HL-60 (cell line): Measurements from ENCODE around the gene RPA1.

Experiments
- DNase-seq, 2 experiments: peaks; one replicate each; pipeline ENCODE4 v3.0.0-alpha.2; 2010 to 2020; ENCODE audit warnings: low read depth in 1 of 2, low spot score in 1 of 2
- H3K27ac ChIP-seq: fragments of 250-450 bp; sonication (Bioruptor Pico); replicated peaks from 2 replicates; pipeline ENCODE4 v1.5.1; 2020; ENCODE audit warnings: mild to moderate bottlenecking, moderate library complexity
- H3K27me3 ChIP-seq: fragments of 250-450 bp; sonication (Bioruptor Pico); 2 replicates; pipeline ENCODE4 v1.5.1; 2021; ENCODE audit warnings: mild to moderate bottlenecking, moderate library complexity; ENCODE audit not compliant: insufficient read depth, poor library complexity, severe bottlenecking
- H3K4me3 ChIP-seq: replicated peaks from 2 replicates; pipeline ENCODE4 v1.5.1; 2011; ENCODE audit warnings: mild to moderate bottlenecking, control low read depth, low read length; ENCODE audit not compliant: insufficient read depth
- GABPA ChIP-seq: IDR thresholded peaks from 2 replicates; pipeline ENCODE4 v1.6.1; 2012; ENCODE audit warnings: low read depth
- POLR2AphosphoS5 ChIP-seq: IDR thresholded peaks from 2 replicates; pipeline ENCODE4 v1.6.1; 2012; ENCODE audit warnings: low read depth
- SPI1 ChIP-seq: IDR thresholded peaks from 2 replicates; pipeline ENCODE4 v1.6.1; 2012; ENCODE audit warnings: low read depth, mild to moderate bottlenecking, borderline replicate concordance
- TF ChIP-seq, protein P1 (sequence below): IDR thresholded peaks from one replicate; pipeline ENCODE4 v1.5.1; 2011; ENCODE audit warnings: low read length, control low read depth, inconsistent platforms; ENCODE audit not compliant: insufficient read depth
- TF ChIP-seq, protein P2 (sequence below): IDR thresholded peaks from 2 replicates; pipeline ENCODE4 v1.6.1; 2012; ENCODE audit warnings: low read depth; ENCODE audit not compliant: insufficient replicate concordance

RPA1 gene

DNA sequence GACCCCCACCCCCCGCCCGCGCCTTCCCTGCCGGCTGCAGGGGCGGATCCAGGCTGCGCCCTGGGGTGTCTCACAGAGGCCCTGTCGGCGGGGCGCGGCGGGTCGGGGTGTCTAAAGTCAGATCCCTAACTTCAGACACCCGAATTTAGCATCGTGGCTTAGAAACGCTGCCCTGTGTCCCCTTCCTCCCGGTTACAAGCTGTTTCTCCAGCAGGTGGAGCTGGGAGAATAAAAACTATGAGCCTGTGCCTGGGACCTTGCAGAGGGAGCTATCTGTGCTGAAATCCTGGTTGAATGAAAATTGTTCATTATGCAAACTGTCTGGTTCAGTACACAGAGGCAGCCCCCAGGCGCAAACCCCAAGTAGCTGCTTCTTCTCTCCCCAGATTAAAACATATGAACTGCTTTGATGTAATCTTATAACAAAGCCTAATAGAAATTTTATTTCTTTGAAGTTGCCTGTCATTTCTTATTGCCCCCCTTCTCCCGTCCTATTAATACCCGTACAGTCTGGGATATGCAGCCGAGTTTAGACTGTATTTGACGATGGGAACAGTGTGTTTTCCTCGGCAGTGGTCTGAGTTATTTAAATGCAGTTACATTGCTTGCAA, 79.0 kb downstream of the RPA1 start:
- Histone ChIP-seq H3K27me3 (peaks cover 8% of the 10 kb centered on the region), H3K4me3 (no peak overlapping the region), H3K27ac (no peak overlapping the region)
- TF ChIP-seq, protein P1, sequence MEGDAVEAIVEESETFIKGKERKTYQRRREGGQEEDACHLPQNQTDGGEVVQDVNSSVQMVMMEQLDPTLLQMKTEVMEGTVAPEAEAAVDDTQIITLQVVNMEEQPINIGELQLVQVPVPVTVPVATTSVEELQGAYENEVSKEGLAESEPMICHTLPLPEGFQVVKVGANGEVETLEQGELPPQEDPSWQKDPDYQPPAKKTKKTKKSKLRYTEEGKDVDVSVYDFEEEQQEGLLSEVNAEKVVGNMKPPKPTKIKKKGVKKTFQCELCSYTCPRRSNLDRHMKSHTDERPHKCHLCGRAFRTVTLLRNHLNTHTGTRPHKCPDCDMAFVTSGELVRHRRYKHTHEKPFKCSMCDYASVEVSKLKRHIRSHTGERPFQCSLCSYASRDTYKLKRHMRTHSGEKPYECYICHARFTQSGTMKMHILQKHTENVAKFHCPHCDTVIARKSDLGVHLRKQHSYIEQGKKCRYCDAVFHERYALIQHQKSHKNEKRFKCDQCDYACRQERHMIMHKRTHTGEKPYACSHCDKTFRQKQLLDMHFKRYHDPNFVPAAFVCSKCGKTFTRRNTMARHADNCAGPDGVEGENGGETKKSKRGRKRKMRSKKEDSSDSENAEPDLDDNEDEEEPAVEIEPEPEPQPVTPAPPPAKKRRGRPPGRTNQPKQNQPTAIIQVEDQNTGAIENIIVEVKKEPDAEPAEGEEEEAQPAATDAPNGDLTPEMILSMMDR, result peak; percentile 6
- TF ChIP-seq, protein P2, sequence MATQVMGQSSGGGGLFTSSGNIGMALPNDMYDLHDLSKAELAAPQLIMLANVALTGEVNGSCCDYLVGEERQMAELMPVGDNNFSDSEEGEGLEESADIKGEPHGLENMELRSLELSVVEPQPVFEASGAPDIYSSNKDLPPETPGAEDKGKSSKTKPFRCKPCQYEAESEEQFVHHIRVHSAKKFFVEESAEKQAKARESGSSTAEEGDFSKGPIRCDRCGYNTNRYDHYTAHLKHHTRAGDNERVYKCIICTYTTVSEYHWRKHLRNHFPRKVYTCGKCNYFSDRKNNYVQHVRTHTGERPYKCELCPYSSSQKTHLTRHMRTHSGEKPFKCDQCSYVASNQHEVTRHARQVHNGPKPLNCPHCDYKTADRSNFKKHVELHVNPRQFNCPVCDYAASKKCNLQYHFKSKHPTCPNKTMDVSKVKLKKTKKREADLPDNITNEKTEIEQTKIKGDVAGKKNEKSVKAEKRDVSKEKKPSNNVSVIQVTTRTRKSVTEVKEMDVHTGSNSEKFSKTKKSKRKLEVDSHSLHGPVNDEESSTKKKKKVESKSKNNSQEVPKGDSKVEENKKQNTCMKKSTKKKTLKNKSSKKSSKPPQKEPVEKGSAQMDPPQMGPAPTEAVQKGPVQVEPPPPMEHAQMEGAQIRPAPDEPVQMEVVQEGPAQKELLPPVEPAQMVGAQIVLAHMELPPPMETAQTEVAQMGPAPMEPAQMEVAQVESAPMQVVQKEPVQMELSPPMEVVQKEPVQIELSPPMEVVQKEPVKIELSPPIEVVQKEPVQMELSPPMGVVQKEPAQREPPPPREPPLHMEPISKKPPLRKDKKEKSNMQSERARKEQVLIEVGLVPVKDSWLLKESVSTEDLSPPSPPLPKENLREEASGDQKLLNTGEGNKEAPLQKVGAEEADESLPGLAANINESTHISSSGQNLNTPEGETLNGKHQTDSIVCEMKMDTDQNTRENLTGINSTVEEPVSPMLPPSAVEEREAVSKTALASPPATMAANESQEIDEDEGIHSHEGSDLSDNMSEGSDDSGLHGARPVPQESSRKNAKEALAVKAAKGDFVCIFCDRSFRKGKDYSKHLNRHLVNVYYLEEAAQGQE, result no peak
- no peak for TF ChIP-seq SPI1
- peak in 1 of 2 experiments; percentile 53 for DNase-seq

GRCh38 chr17:1909985-1910384, 80.2 kb downstream of the RPA1 start:
- Histone ChIP-seq H3K27ac (no peak overlapping the region), H3K4me3 (no peak overlapping the region), H3K27me3 (peaks cover 8% of the 10 kb centered on the region)
- no peak for TF ChIP-seq SPI1
- TF ChIP-seq, protein P2, result no peak
- no peak for TF ChIP-seq GABPA
- TF ChIP-seq POLR2AphosphoS5, result no peak
- TF ChIP-seq, protein P1, result no peak
- DNase-seq, result no peak

DNA sequence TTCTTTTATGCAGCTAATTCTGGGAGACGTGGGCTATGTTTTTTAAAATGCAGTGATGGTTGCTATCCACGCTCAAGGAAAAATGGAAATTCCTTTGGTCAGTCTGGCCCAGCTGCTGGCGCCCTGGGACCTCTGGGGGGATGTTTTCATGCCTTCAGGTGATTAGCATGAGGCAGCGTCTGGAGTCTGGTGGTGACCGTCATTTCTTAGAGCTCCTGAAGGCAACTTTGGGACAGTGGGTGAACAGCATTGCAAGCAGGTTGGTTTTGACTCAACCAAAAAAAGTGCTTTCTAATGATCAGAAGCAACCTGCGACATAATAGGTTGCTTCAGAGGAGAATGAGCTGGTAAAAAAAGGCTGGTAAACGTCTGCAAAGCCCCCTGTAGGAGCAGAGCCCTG, 82.3 kb downstream of the RPA1 start:
- no peak for DNase-seq
- no peak overlapping the region for H3K4me3 ChIP-seq
- no peak for TF ChIP-seq POLR2AphosphoS5
- TF ChIP-seq, protein P2, result no peak
- TF ChIP-seq, protein P1, result no peak
- TF ChIP-seq GABPA, result no peak
- TF ChIP-seq SPI1, result no peak
- H3K27ac ChIP-seq, result no peak overlapping the region
- peaks cover 8% of the 10 kb centered on the region for H3K27me3 ChIP-seq
